ENCODE results near the gene TRAPPC5. TPM values are rescaled to one million over a fixed set of nuclear protein-coding genes. Genes with fewer than 3 reads are reported as not detected.
A peak's percentile ranks its signal among the peaks of the same experiment; 100 is the strongest.

Gene TRAPPC5
- total and polyA plus RNA-seq, 7 experiments from 2014 or later, result 43.7 to 191 (median 75.9) TPM

- Histone ChIP-seq H3K9me3 (ENCODE audit: control insufficient read depth in 2 of 3, low read length in 3 of 3) (no peaks in the 10 kb centered on the region), H3K4me1 (ENCODE audit: control insufficient read depth in 2 of 2, insufficient read depth in 2 of 2, low read length in 2 of 2) (no peaks in the 10 kb centered on the region), H3K27ac (ENCODE audit: low read depth, low read length) (no peak overlapping the region), H3K27me3 (ENCODE audit: control insufficient read depth in 2 of 2, insufficient read depth in 2 of 2, low read length in 2 of 2) (no peaks in the 10 kb centered on the region), H3K36me3 (ENCODE audit: control insufficient read depth in 2 of 3, insufficient read depth in 3 of 3, low read length in 3 of 3) (peaks cover 0 to 66% (median 3%) of the 10 kb centered on the region in 3 experiments), H3K4me3 (ENCODE audit: low read length) (no peak overlapping the region)
- ATAC-seq (no peak), DNase-seq (no peak)
- Mint-ChIP-seq H3K36me3 (peaks cover 0 to 19% (median 8%) of the 10 kb centered on the region in 5 donors), H3K27ac (no peak overlapping the region), H3K4me3 (no peak overlapping the region), H3K27me3 (no peaks in the 10 kb centered on the region), H3K4me1 (peaks cover 7 to 18% (median 10%) of the 10 kb centered on the region in 7 donors), H3K9me3 (peaks cover 0 to 5% (median 0%) of the 10 kb centered on the region in 11 donors)
- intact Hi-C loops (cut with micrococcal nuclease), result no loop called here
- CTCF ChIA-PET, result interaction anchor here (1.0 kb wide), 1 partner anchor 105 kb away, joined by 3 read pairs; no protein-coding TSS in a partner anchor
- POLR2A ChIA-PET, result no interaction called here
These were observed 36.1 kb upstream of the TRAPPC5 start for GRCh38 chr19:7644550-7644877.

- ChIA-PET POLR2A (interaction anchor here (0.9 kb wide), 1 partner anchor 9 kb away, joined by 3 read pairs; no protein-coding TSS in a partner anchor), CTCF (interaction anchor here (1.0 kb wide), 1 partner anchor 104 kb away, joined by 3 read pairs; no protein-coding TSS in a partner anchor)
- Histone ChIP-seq H3K27ac (ENCODE audit: low read depth, low read length) (no peak overlapping the region), H3K9me3 (ENCODE audit: control insufficient read depth in 2 of 3, low read length in 3 of 3) (no peaks in the 10 kb centered on the region), H3K27me3 (ENCODE audit: control insufficient read depth in 2 of 2, insufficient read depth in 2 of 2, low read length in 2 of 2) (no peaks in the 10 kb centered on the region), H3K36me3 (ENCODE audit: control insufficient read depth in 2 of 3, insufficient read depth in 3 of 3, low read length in 3 of 3) (peaks cover 0 to 60% (median 3%) of the 10 kb centered on the region in 3 experiments), H3K4me3 (ENCODE audit: low read length) (no peak overlapping the region), H3K4me1 (ENCODE audit: control insufficient read depth in 2 of 2, insufficient read depth in 2 of 2, low read length in 2 of 2) (no peaks in the 10 kb centered on the region)
- H3K4me3 Mint-ChIP-seq, result no peak overlapping the region
- peaks cover 0 to 3% (median 0%) of the 10 kb centered on the region in 5 donors for H3K27me3 Mint-ChIP-seq
- intact Hi-C loops (cut with micrococcal nuclease), result no loop called here
- H3K27ac Mint-ChIP-seq, result peak overlapping the region in 1 of 9 donors; percentile 14
- DNase-seq, result no peak
- H3K9me3 Mint-ChIP-seq, result peaks cover 0 to under 1% (median 0%) of the 10 kb centered on the region in 11 donors
- H3K4me1 Mint-ChIP-seq, result peaks cover under 1 to 12% (median 4%) of the 10 kb centered on the region in 7 donors
- peaks cover 0 to 13% (median 5%) of the 10 kb centered on the region in 5 donors for H3K36me3 Mint-ChIP-seq
- peak; percentile 62 for ATAC-seq
These were observed 35.5 kb upstream of the TRAPPC5 start for GRCh38 chr19:7645163-7645562.

- Histone ChIP-seq H3K9me3 (ENCODE audit: control insufficient read depth in 2 of 3, low read length in 3 of 3) (no peaks in the 10 kb centered on the region), H3K27ac (ENCODE audit: low read depth, low read length) (no peak overlapping the region), H3K4me1 (ENCODE audit: control insufficient read depth in 2 of 2, insufficient read depth in 2 of 2, low read length in 2 of 2) (no peaks in the 10 kb centered on the region), H3K4me3 (ENCODE audit: low read length) (no peak overlapping the region), H3K27me3 (ENCODE audit: control insufficient read depth in 2 of 2, insufficient read depth in 2 of 2, low read length in 2 of 2) (no peaks in the 10 kb centered on the region), H3K36me3 (ENCODE audit: control insufficient read depth in 2 of 3, insufficient read depth in 3 of 3, low read length in 3 of 3) (peaks cover 0 to 54% (median 3%) of the 10 kb centered on the region in 3 experiments)
- H3K27ac Mint-ChIP-seq, result peak overlapping the region in 5 of 9 donors; percentile 14 to 74 (median 48)
- ATAC-seq (peak; percentile 4), DNase-seq (peak in 1 of 9 donors; percentile 7)
- H3K9me3 Mint-ChIP-seq, result no peaks in the 10 kb centered on the region
- H3K4me3 Mint-ChIP-seq, result no peak overlapping the region
- H3K36me3 Mint-ChIP-seq, result peaks cover 0 to 12% (median 5%) of the 10 kb centered on the region in 5 donors
- peaks cover 0 to 3% (median 0%) of the 10 kb centered on the region in 5 donors for H3K27me3 Mint-ChIP-seq
- H3K4me1 Mint-ChIP-seq, result peaks cover 0 to 11% (median 0%) of the 10 kb centered on the region in 7 donors
- intact Hi-C loops (cut with micrococcal nuclease), result no loop called here
- ChIA-PET CTCF (no interaction called here), POLR2A (interaction anchor here (0.9 kb wide), 1 partner anchor 10 kb away, joined by 3 read pairs; no protein-coding TSS in a partner anchor)
These were observed 34.8 kb upstream of the TRAPPC5 start for GRCh38 chr19:7645656-7646425.

GRCh38 chr19:7646426-7646700 lies 34.3 kb upstream of the TRAPPC5 start:
- intact Hi-C loops (cut with micrococcal nuclease), result no loop called here
- Mint-ChIP-seq H3K4me3 (no peak overlapping the region), H3K4me1 (peaks cover 0 to 11% (median 0%) of the 10 kb centered on the region in 7 donors), H3K27me3 (peaks cover 0 to 3% (median 0%) of the 10 kb centered on the region in 5 donors), H3K9me3 (no peaks in the 10 kb centered on the region), H3K27ac (no peak overlapping the region), H3K36me3 (peaks cover 0 to 12% (median 5%) of the 10 kb centered on the region in 5 donors)
- ATAC-seq (no peak), DNase-seq (peak in 1 of 9 donors; percentile 6)
- H3K4me1 ChIP-seq (ENCODE audit: control insufficient read depth in 2 of 2, insufficient read depth in 2 of 2, low read length in 2 of 2), result no peaks in the 10 kb centered on the region
- no peak overlapping the region for H3K4me3 ChIP-seq (ENCODE audit: low read length)
- peaks cover 0 to 48% (median 3%) of the 10 kb centered on the region in 3 experiments for H3K36me3 ChIP-seq (ENCODE audit: control insufficient read depth in 2 of 3, insufficient read depth in 3 of 3, low read length in 3 of 3)
- H3K27me3 ChIP-seq (ENCODE audit: control insufficient read depth in 2 of 2, insufficient read depth in 2 of 2, low read length in 2 of 2), result no peaks in the 10 kb centered on the region
- ChIA-PET CTCF (no interaction called here), POLR2A (no interaction called here)
- H3K27ac ChIP-seq (ENCODE audit: low read depth, low read length), result no peak overlapping the region
- no peaks in the 10 kb centered on the region for H3K9me3 ChIP-seq (ENCODE audit: control insufficient read depth in 2 of 3, low read length in 3 of 3)

GRCh38 chr19:7647156-7647555 lies 33.5 kb upstream of the TRAPPC5 start:
- intact Hi-C loops (cut with micrococcal nuclease), result no loop called here
- H3K27me3 Mint-ChIP-seq, result peaks cover 0 to 6% (median 0%) of the 10 kb centered on the region in 5 donors
- no peaks in the 10 kb centered on the region for H3K27me3 ChIP-seq (ENCODE audit: control insufficient read depth in 2 of 2, insufficient read depth in 2 of 2, low read length in 2 of 2)
- ChIA-PET CTCF (no interaction called here), POLR2A (no interaction called here)
- H3K27ac Mint-ChIP-seq, result no peak overlapping the region
- H3K4me3 ChIP-seq (ENCODE audit: low read length), result no peak overlapping the region
- H3K27ac ChIP-seq (ENCODE audit: low read depth, low read length), result no peak overlapping the region
- H3K36me3 Mint-ChIP-seq, result peaks cover 0 to 12% (median 5%) of the 10 kb centered on the region in 5 donors
- peaks cover 0 to 44% (median 3%) of the 10 kb centered on the region in 3 experiments for H3K36me3 ChIP-seq (ENCODE audit: control insufficient read depth in 2 of 3, insufficient read depth in 3 of 3, low read length in 3 of 3)
- DNase-seq (peak in 1 of 9 donors; percentile 10), ATAC-seq (no peak)
- H3K4me1 ChIP-seq (ENCODE audit: control insufficient read depth in 2 of 2, insufficient read depth in 2 of 2, low read length in 2 of 2), result peaks cover 0 to 2% of the 10 kb centered on the region in 2 donors
- H3K4me3 Mint-ChIP-seq, result no peak overlapping the region
- no peaks in the 10 kb centered on the region for H3K9me3 ChIP-seq (ENCODE audit: control insufficient read depth in 2 of 3, low read length in 3 of 3)
- H3K9me3 Mint-ChIP-seq, result no peaks in the 10 kb centered on the region
- H3K4me1 Mint-ChIP-seq, result peaks cover 1 to 11% (median 4%) of the 10 kb centered on the region in 7 donors

GRCh38 chr19:7648265-7649014 lies 32.2 kb upstream of the TRAPPC5 start:
- no peak overlapping the region for H3K27ac Mint-ChIP-seq

More at GRCh38 chr19:7648265-7649014, 32.2 kb upstream of the TRAPPC5 start:
- Mint-ChIP-seq H3K4me3 (no peak overlapping the region), H3K4me1 (peaks cover 5 to 15% (median 11%) of the 10 kb centered on the region in 7 donors), H3K27me3 (peaks cover 0 to 6% (median 0%) of the 10 kb centered on the region in 5 donors), H3K9me3 (no peaks in the 10 kb centered on the region), H3K36me3 (peaks cover 0 to 12% (median 5%) of the 10 kb centered on the region in 5 donors)
- Histone ChIP-seq H3K27me3 (ENCODE audit: control insufficient read depth in 2 of 2, insufficient read depth in 2 of 2, low read length in 2 of 2) (no peaks in the 10 kb centered on the region), H3K9me3 (ENCODE audit: control insufficient read depth in 2 of 3, low read length in 3 of 3) (no peaks in the 10 kb centered on the region), H3K4me1 (ENCODE audit: control insufficient read depth in 2 of 2, insufficient read depth in 2 of 2, low read length in 2 of 2) (peaks cover 0 to 5% of the 10 kb centered on the region in 2 donors), H3K4me3 (ENCODE audit: low read length) (no peak overlapping the region), H3K27ac (ENCODE audit: low read depth, low read length) (no peak overlapping the region), H3K36me3 (ENCODE audit: control insufficient read depth in 2 of 3, insufficient read depth in 3 of 3, low read length in 3 of 3) (peaks cover 0 to 35% (median 3%) of the 10 kb centered on the region in 3 experiments)
- intact Hi-C loops (cut with micrococcal nuclease), result no loop called here
- DNase-seq (peak in 1 of 9 donors; percentile 6), ATAC-seq (no peak)
- ChIA-PET CTCF (interaction anchor here (0.5 to 0.6 kb wide), 2 partner anchors 12 to 1126 kb away, joined by 4 to 5 read pairs; no protein-coding TSS in a partner anchor), POLR2A (interaction anchor here (0.7 to 2.0 kb wide), 4 partner anchors 10 to 159 kb away, joined by 3 to 8 read pairs (median 4); partner anchors contain the start of genes PET100, STXBP2 and XAB2)
